ENCODE measurements around the gene FERMT2.

Gene FERMT2

GRCh38 chr14:52824462-52824861 lies 126.4 kb downstream of the FERMT2 start:
- TF ChIP-seq, protein P1, sequence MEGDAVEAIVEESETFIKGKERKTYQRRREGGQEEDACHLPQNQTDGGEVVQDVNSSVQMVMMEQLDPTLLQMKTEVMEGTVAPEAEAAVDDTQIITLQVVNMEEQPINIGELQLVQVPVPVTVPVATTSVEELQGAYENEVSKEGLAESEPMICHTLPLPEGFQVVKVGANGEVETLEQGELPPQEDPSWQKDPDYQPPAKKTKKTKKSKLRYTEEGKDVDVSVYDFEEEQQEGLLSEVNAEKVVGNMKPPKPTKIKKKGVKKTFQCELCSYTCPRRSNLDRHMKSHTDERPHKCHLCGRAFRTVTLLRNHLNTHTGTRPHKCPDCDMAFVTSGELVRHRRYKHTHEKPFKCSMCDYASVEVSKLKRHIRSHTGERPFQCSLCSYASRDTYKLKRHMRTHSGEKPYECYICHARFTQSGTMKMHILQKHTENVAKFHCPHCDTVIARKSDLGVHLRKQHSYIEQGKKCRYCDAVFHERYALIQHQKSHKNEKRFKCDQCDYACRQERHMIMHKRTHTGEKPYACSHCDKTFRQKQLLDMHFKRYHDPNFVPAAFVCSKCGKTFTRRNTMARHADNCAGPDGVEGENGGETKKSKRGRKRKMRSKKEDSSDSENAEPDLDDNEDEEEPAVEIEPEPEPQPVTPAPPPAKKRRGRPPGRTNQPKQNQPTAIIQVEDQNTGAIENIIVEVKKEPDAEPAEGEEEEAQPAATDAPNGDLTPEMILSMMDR (conservative IDR thresholded peaks at IDR 0.05; ENCODE audit: low read length), result no peak
- no peaks in the 10 kb centered on the region for H3K27me3 ChIP-seq (ENCODE audit: insufficient read depth, low read length, poor library complexity, severe bottlenecking)
- H3K4me3 ChIP-seq (ENCODE audit: low read length, poor library complexity, severe bottlenecking), result no peak overlapping the region
- no peaks in the 10 kb centered on the region for H3K36me3 ChIP-seq (ENCODE audit: insufficient read depth, low read length)
- H3K4me1 ChIP-seq (ENCODE audit: insufficient read depth, low read length, poor library complexity, severe bottlenecking), result no peaks in the 10 kb centered on the region
- no peaks in the 10 kb centered on the region for H4K20me1 ChIP-seq (ENCODE audit: insufficient read depth, low read length, poor library complexity, severe bottlenecking)
- no peak overlapping the region for H2AFZ ChIP-seq (ENCODE audit: low read length)
- H3K9me2 ChIP-seq (replicated peaks; ENCODE audit: low read depth, low read length), result no peaks in the 10 kb centered on the region
- no peaks in the 10 kb centered on the region for H3K9me3 ChIP-seq (ENCODE audit: insufficient read depth, low read depth, low read length)
- no peak overlapping the region for H3K4me2 ChIP-seq (ENCODE audit: low read depth, low read length, poor library complexity, severe bottlenecking)
- H3K9ac ChIP-seq (ENCODE audit: low read depth, low read length, poor library complexity, severe bottlenecking), result no peak overlapping the region
- H3F3A ChIP-seq (ENCODE audit: low read depth), result no peaks in the 10 kb centered on the region
- H3K79me2 ChIP-seq (ENCODE audit: insufficient read depth, low read length), result no peaks in the 10 kb centered on the region

DNA sequence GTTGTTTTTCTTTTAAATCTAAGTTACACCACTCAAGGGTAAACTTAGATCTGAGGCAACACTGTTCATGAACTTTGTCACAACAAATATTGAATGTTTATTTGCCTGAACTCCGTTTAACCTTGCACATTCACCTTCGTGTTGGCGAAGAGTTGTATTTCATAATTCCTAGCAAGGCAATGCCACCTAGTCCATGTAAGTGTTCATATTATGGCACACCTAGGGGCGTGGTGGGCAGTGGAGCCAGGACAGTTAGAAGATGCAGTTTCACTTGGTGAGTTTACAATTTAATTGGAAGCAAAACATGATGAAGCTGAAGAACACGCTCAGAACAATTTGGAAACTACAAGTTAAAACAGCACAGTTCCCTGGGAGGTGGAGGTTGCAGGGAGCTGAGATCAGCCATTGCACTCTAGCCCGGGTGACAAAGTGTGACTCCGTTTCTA lies 129.0 kb downstream of the FERMT2 start:
- H3K4me2 ChIP-seq (ENCODE audit: low read depth, low read length, poor library complexity, severe bottlenecking), result no peak overlapping the region
- H3K4me3 ChIP-seq (ENCODE audit: low read length, poor library complexity, severe bottlenecking), result no peak overlapping the region
- H3K27me3 ChIP-seq (ENCODE audit: insufficient read depth, low read length, poor library complexity, severe bottlenecking), result no peaks in the 10 kb centered on the region
- H3K9me3 ChIP-seq (ENCODE audit: insufficient read depth, low read depth, low read length), result no peaks in the 10 kb centered on the region
- TF ChIP-seq, protein P1 (conservative IDR thresholded peaks at IDR 0.05; ENCODE audit: low read length), result no peak
- TF ChIP-seq EZH2phosphoT487 (IDR thresholded peaks at IDR 0.05; ENCODE audit: borderline replicate concordance), result no peak
- no peaks in the 10 kb centered on the region for H3K9me2 ChIP-seq (replicated peaks; ENCODE audit: low read depth, low read length)
- H3K36me3 ChIP-seq (ENCODE audit: insufficient read depth, low read length), result no peaks in the 10 kb centered on the region
- H4K20me1 ChIP-seq (ENCODE audit: insufficient read depth, low read length, poor library complexity, severe bottlenecking), result no peaks in the 10 kb centered on the region
- no peak overlapping the region for H2AFZ ChIP-seq (ENCODE audit: low read length)
- H3F3A ChIP-seq (ENCODE audit: low read depth), result no peaks in the 10 kb centered on the region
- H3K4me1 ChIP-seq (ENCODE audit: insufficient read depth, low read length, poor library complexity, severe bottlenecking), result no peaks in the 10 kb centered on the region
- no peak overlapping the region for H3K9ac ChIP-seq (ENCODE audit: low read depth, low read length, poor library complexity, severe bottlenecking)
- no peaks in the 10 kb centered on the region for H3K79me2 ChIP-seq (ENCODE audit: insufficient read depth, low read length)

DNA sequence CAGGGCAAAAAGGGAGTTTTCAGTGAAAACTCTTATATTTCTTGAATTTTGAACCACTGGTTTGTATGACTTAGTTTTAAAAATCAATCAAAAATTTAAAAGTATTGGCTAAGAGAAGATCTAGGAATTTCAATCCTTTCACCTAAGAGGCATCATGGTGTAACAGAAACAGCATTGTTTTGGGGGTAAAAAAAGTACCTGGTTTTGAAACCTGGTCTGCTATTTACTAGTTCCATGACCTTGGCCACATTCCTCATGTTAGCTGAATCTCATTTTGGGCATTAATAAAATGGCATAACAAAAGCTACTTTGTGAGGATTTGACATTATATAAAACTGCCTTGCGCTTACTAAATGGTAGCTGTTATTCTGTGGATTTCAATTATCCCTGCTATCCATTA lies 142.7 kb downstream of the FERMT2 start:
- Histone ChIP-seq H3K4me3 (ENCODE audit: low read length, poor library complexity, severe bottlenecking) (no peak overlapping the region), H3K27me3 (ENCODE audit: insufficient read depth, low read length, poor library complexity, severe bottlenecking) (no peaks in the 10 kb centered on the region), H3K9me2 (replicated peaks; ENCODE audit: low read depth, low read length) (no peaks in the 10 kb centered on the region), H4K20me1 (ENCODE audit: insufficient read depth, low read length, poor library complexity, severe bottlenecking) (no peaks in the 10 kb centered on the region), H3K4me1 (ENCODE audit: insufficient read depth, low read length, poor library complexity, severe bottlenecking) (no peaks in the 10 kb centered on the region), H2AFZ (ENCODE audit: low read length) (no peak overlapping the region), H3F3A (ENCODE audit: low read depth) (no peaks in the 10 kb centered on the region), H3K4me2 (ENCODE audit: low read depth, low read length, poor library complexity, severe bottlenecking) (no peak overlapping the region), H3K9me3 (ENCODE audit: insufficient read depth, low read depth, low read length) (no peaks in the 10 kb centered on the region), H3K79me2 (ENCODE audit: insufficient read depth, low read length) (no peaks in the 10 kb centered on the region), H3K36me3 (ENCODE audit: insufficient read depth, low read length) (no peaks in the 10 kb centered on the region), H3K9ac (ENCODE audit: low read depth, low read length, poor library complexity, severe bottlenecking) (no peak overlapping the region)
- TF ChIP-seq, protein P1 (conservative IDR thresholded peaks at IDR 0.05; ENCODE audit: low read length), result no peak
- no peak for TF ChIP-seq EZH2phosphoT487 (IDR thresholded peaks at IDR 0.05; ENCODE audit: borderline replicate concordance)
